Astrocyte (in vitro differentiated cells and primary cell): ENCODE results near the gene CRB3.

ENCODE experiments used
- EZH2 ChIP-seq: IDR thresholded peaks from 2 replicates; pipeline ENCODE4 v1.6.1; 2012; ENCODE audit warnings: mild to moderate bottlenecking, low read length, inconsistent platforms; ENCODE audit not compliant: insufficient read depth
- TF ChIP-seq, protein P1 (sequence below): IDR thresholded peaks from 2 replicates; pipeline ENCODE4 v1.5.1; 2011; ENCODE audit warnings: low read depth, mild to moderate bottlenecking, inconsistent platforms, low read length, moderate library complexity; ENCODE audit not compliant: insufficient read depth

DNA sequence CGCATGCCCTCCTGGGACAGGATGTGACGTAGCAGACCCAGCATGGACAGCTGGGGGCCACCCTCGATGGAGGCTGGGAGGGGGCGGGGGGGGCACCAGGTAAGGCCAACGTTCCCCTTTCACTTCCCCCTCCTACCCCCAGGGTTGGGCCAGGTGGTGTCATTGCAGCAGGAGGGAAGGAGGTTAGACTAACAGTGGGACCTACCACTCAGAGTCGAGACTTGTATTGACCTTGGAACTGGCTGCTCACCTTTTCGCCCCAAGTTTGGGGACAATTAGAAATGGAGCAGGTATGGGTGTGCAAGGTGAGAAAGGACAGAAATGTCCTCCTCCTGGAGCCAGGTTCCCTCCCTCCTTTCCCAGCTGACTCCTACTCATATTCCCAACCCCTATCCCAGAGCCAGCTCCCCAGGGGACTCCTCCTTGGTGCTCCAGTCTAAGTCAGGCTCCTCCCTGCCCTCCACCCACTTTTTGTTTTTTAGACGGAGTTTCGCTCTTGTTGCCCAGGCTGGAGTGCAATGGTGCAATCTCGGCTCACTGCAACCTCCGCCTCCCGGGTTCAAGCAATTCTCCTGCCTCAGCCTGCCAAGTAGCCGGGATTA lies 21.9 kb upstream of the CRB3 start:
- TF ChIP-seq, protein P1, sequence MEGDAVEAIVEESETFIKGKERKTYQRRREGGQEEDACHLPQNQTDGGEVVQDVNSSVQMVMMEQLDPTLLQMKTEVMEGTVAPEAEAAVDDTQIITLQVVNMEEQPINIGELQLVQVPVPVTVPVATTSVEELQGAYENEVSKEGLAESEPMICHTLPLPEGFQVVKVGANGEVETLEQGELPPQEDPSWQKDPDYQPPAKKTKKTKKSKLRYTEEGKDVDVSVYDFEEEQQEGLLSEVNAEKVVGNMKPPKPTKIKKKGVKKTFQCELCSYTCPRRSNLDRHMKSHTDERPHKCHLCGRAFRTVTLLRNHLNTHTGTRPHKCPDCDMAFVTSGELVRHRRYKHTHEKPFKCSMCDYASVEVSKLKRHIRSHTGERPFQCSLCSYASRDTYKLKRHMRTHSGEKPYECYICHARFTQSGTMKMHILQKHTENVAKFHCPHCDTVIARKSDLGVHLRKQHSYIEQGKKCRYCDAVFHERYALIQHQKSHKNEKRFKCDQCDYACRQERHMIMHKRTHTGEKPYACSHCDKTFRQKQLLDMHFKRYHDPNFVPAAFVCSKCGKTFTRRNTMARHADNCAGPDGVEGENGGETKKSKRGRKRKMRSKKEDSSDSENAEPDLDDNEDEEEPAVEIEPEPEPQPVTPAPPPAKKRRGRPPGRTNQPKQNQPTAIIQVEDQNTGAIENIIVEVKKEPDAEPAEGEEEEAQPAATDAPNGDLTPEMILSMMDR = no peak
- no peak for TF ChIP-seq EZH2
